GM21381 (cell line): ENCODE measurements around the gene TIMM10.
A peak's percentile ranks its signal among the peaks of the same experiment; 100 is the strongest.

ENCODE experiments used
- ATAC-seq: cut with Tn5 transposase; IDR thresholded peaks from one replicate; pipeline ENCODE4 v1.9.1; 2021; ENCODE audit warnings: mild to moderate bottlenecking, moderate library complexity; ENCODE audit not compliant: unreplicated experiment

Gene TIMM10

DNA sequence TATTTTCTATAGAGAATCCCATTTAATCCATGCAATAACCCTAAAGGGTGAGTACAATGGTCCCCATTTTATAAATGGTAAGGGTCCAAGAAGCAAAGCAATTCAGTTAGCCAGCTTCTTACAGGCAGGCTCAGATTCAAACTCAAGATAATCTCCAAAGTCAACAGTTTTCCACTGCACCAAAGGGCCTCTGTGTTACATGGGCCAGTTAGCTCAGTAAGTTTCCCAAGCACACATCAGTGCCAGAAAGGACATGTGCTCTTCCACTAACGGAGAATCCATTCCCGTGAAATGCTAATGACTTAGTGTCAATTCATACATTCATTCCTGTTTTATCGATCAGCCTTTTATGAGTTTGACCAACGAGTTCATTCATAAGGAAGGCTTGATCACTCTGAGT lies 26.0 kb downstream of the TIMM10 start:
- no peak for ATAC-seq

DNA sequence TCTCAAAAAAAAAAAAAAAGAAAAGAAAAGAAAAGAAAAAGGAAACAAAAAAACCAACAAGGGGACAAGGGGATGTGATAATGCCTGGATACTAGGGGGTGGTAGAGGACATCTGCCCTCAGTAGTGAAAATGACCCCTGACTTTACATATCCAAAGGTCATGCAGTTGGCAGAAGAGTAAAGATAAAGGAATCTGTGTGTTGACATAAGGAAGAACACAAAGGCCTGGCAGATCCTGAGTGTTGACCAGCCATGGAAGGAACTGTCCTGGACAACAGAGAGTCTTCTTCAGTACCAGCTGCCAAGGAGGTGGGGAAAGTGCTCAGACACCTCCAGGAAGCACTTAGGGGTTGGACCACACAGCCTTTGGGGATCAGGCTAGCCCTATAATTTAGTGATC lies 27.7 kb downstream of the TIMM10 start:
- no peak for ATAC-seq

DNA sequence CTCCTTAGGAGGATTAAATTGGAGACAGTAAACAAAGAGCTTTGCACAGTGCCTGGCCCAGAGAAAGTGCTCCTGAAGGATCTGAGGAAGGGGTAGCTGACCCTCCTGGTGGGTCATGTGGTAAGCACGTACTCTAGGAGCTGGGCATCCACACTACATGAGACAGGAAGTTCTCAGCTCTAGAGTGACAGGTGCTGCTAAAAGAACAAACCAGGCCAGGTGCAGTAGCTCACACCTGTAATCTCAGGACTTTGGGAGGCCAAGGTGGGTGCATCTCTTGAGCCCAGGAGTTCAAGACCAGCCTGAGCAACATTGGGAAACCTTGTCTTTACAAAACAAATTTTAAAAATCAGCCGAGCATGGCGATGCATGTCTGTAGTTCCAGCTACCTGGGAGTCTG lies 28.2 kb downstream of the TIMM10 start:
- no peak for ATAC-seq

DNA sequence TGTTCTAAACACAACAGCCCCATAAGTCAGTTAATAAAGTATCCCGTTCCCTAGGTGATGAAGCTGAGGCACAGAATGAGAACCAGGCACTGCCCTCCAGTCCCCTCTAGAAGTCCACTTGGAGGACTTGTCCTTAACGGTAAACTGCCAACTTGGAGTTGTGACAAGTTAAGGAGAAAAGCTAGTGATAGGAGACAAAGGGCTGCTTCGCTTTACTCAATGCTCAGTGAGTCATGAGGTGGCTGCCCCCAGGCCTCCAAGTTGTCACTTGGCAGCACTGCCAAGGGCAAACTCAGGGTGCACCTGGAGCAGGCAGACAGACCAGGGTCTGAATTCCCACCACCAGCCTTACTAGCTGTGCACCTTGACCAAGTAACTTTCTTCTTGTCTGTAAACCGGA lies 28.6 kb downstream of the TIMM10 start:
- no peak for ATAC-seq

DNA sequence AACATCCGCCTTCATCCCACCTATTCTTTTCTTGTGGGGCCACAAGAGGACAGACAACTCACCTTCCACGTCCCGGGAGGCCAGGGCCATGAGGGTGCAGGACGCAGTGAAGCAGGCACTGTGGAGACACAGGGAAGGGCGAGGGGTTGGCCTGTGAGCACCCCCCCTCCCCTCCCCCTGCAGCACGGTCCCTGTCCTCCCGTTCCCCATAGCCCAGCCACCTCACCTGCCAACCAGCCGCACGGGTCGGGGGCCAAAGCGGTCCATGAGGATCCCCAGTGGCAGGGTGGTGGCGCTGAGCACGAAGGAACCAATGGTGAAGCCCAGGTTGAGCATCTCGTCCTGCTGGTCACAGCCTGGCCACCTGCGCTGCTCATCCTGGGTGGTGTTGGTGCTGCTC lies 29.6 kb downstream of the TIMM10 start:
- ATAC-seq, result no peak

DNA sequence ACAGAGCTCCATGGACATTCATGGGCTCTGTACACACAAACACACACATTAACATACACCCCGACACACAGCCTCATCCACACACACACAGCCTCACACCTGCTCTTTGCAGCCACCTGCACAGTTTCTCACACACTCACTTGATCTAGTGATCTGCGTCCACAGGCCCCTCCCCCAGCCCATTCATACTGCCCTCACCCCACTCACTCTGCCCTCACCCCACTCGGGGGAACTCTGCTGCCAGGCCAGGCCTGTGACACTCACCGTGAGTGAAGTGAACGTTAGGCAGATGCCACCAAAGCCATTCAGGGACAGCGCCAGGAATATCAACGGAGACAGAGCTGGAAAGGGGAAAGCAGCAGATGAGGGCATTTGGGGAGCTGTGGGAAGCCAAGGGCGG lies 30.0 kb downstream of the TIMM10 start:
- ATAC-seq, result no peak

DNA sequence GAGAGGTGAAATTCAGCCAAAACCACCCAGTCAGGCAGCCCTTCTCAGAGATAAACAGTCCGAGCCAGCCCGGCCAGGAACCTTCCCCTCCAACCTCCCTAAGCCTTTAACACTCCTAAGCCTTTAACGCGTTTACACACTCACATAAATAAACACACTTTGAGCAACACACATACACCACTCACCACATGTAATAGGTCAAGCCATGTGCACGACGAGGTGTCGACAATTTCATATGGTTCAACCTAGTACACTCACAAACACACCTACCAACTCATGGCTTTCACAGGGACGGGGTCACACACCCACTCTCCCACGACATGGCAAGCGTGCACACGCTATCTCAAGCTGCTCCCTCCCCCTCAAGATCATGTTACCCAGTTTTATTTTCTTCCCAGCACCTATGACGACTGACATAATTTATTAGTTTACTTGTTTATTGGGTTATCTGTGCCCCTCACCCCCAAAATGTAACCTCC lies 30.5 kb downstream of the TIMM10 start:
- ATAC-seq, result no peak

DNA sequence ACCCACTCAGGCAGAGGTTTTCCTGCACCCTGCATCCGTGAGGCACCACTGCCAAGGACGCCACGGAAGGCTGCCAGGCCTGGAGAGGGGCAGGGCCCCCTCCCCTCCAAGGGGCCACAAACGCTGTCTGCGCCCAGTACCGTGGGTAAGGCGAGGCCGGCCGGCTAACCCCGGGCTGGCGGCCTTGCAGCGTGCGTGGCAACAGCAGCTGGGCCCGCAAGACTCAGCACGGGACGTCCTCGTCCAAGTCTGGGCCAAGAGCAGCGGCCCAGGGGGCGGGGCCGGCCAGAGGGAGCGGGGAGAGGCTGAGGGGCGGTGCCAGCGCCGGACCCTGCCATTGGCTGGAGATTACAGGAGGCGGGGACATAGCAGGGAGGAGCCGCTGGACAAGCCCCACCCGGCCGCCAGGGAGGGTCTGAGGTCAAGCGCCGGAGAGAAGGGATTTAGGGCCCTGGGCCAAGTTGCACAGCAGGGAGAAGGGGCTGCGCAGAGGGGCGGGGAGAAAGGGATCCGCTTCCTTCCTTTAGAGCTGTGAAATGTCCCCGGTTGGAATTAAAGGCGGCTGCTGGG lies 31.1 kb downstream of the TIMM10 start:
- ATAC-seq, result peak; percentile 96

DNA sequence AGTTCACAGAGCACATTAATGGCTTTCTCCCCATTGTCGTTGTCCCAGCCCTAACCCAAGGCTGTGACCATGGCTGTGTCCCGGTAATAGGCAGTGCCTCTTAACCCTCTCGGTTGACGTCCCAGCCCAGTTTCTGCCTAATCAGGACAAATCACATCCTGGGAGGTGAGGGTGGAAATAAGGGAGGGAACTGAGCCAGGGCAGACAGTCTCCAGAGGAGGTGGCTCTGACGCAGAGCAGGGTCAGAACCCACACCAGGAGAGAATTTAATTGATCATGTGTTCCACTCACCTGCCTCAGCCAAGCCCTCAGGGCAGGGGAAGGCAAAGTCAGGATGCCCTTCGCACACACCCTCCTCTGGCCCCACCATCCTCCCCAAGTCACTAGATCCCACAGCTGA lies 32.0 kb downstream of the TIMM10 start:
- ATAC-seq, result no peak

DNA sequence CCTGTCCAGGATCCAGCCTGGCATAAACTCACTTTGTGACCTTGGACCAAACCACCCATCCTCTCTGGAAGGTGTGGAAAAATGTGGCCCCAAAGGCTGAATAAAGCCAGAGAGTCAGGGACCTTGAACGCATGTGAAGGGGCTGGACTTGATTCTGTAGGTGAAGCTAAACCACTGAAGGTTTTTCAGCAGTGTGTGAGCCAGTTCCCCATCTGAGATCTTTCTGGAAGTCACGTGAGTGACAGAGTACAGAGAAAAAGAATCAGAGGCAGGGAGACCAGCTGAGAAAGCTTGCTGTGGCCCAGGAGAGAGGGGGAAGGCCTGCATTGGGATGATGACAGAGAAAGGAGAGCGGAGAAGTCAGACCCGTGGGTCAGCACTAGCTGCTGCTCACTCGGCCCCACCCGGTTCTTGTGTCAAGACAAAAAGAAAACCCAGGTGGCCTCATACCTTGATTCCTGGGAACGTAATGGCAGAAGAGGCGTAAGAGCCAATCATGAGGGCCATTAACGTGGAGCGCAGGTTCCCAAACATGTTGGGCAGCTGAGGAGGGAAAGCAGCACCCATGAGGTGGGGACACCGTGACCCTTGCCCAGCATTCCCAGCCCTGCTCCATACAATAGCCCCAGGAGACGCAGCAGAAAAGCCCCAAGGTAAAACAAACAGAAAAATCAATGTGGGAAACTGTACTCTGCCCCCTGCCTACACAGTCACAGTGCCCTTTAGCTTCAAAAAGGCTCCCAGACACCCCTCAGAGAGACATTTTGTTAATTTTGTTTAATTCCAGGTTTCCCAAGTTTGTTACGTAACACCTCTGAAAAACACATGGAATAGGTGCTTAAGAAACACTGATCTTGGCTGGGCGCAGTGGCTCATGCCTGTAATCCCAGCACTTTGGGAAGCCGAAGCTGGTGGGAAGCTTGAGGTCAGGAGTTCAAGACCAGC lies 33.0 kb downstream of the TIMM10 start:
- no peak for ATAC-seq

DNA sequence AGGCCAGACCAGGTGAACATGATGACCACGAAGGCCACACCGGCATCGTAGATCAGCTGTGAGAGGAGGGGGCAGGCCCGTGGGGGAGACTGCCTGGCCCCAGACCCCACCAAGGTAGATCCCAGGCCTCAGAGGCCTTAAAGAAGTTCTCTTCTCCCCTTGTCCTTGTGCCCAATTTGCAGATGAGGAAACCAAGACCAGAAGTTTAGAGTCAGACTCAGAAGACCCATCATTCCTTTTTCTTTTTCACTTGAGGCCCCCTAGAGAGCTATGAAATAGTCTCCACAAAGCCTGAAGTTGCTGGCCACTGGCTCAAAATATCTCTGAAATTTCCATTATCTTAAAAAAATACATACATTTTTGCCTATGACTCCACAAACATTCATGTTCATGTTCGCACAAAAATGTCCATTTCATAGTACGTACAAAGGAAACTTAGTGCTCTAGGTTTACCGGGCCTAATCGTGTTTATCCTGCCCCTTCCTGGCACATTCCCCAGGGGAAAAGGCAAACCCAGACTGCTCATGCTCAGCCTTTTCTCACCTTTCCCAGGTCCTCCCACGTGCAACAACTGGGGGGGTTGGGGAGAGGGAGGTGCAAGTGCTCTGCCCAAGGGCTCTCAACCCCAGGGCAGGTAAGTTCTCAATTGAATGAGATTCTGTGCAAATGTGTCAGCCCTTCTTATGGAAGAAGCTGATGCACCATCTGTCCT lies 34.3 kb downstream of the TIMM10 start:
- no peak for ATAC-seq

DNA sequence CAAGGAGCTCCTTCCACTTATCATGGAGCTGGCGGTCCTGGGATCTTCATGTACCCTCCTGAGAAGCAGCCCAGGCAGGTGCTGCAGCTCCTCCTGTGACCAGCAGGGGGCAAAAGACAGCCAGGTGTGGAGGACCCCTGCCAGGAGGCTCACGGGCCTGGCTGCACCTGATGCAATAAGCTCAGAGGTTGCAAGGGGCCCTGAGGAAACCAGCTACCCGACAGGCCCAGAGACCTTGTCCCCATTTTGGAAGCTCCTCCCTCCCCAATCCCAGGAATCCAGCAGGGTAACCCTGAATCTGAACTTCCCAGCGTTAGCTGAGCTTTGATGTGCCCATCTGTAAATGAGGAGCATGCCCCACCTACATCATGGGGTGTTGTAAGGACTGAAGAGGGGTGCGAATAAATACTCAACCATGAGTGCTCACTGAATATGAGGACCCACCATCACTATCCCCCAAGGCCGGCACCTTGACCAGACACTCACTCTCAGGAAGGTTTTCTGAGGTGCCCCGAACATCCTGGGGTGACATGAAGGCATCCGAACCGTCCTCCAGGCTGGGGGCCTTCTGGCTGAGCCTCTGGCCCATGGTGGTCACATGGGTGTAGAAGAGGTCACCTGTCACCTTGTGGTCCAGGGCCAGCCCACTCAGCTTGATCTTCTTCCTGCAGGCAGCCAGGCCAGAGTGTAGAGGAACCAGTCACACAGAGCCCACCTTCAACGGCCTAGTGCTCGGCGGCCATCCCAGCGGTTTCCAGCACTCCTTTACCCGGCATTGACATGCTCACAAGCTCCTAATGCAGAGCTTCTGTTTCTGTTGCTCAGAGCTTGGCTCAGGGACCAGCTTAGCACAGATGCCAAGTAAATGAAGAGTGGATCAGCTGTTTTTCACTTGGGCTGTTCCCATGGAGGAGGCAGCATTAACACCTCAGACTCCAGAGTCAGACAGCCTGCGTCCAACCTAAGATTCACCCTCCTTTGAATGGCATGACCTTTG lies 36.7 kb downstream of the TIMM10 start:
- peak; percentile 69 for ATAC-seq

DNA sequence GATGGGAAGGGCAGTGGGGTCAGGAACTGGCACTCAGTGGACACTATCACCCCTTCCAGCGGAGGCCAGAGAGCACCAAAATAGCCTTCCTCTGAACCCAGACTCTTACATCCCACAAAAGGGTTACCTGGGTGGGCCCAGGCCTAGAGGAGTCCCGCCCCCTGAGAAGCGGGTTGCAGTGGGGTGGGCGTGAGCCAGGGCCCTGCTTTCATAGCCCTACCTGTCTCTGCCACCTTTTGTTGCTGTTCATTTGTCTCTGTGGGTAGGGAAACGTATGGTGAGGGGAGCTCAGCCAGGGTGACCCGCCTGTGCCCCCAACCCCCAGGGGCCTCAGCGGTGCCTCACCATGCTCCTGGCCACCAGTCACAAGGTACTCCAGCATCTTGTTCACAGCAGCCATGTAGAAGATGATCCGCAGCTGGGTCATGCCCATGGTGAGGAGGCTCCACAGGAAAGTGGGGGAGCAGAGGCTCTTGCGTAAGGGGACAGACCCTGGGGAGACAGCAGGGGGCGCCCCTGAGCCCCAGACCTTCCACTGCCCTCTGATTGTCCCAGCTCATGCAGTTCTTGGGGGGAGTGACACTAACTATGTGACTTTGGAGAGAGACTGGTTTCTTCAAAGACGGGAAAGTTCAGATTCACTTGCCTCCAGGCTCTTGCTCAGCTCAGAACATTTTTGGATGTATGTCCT lies 39.0 kb downstream of the TIMM10 start:
- ATAC-seq, result no peak

DNA sequence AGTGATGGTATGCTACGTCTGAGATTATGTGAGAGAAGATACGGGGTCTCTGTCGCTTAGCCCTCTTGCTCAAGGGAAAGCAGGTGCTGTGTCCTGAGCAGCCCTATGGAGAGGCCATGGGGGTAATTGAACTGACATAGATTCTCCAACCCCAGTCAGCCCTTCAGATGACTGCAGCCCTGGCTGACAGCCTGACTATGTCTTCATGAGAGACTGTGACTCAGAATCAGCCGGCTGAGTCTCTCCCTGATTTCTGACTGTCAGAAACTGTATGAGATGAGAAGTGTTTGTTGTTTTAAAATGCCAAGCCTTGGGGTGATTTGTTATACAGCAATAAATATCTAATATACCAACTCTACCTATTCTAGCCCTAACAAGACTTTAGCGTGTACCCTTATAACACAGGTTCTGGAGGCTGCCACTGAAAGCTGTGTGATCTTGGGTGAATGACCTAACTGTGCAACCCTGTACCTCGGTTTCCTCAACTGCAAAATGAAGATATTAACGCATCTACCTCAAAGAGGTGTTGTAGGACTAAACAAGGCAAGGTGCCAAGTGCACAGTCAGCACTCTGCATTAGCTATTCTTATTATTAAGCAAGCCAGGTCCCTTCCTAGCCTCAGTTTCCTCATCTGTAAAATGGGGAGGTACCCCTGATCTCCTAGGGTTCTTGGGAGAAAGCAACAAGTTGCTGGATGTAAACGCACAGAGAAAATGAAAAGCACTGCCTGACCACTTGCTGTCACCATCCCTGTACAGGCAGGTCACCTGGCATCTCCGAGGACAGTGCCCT lies 39.9 kb downstream of the TIMM10 start:
- no peak for ATAC-seq

DNA sequence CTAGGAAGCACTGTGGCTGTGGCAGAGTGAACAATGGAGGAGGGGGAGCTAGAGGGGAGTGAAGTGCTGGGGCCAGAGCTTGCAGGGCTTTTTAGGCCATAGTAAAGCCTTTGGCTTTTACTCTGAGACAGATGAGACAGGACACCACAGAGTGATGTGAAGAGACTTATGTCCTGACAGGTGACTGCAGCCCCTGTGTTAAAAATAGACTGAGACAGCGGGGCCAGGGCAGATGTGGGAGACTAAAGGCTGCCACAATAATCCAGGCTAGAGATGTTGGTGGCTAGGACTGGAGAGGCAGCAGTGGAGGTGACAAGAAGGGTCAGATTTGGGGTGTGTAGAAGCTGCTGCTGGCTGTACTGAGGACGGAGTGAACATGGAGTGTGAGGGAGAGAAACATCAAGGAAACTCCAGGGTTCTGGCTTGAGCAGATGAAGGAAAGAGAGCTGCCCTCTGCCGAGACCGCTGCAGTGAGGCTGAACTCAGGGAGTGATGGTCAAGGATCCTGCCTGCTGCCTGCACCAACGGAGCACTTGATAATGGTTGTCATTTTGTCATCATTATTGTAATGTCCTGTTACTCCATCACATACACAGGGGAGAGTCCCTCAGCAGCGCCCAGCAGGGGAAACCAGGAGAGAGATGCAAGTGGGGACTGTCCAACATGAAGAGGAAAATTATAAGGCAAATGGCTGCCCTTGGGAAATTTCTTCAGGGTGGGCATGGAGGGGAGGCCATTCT lies 42.5 kb downstream of the TIMM10 start:
- no peak for ATAC-seq

DNA sequence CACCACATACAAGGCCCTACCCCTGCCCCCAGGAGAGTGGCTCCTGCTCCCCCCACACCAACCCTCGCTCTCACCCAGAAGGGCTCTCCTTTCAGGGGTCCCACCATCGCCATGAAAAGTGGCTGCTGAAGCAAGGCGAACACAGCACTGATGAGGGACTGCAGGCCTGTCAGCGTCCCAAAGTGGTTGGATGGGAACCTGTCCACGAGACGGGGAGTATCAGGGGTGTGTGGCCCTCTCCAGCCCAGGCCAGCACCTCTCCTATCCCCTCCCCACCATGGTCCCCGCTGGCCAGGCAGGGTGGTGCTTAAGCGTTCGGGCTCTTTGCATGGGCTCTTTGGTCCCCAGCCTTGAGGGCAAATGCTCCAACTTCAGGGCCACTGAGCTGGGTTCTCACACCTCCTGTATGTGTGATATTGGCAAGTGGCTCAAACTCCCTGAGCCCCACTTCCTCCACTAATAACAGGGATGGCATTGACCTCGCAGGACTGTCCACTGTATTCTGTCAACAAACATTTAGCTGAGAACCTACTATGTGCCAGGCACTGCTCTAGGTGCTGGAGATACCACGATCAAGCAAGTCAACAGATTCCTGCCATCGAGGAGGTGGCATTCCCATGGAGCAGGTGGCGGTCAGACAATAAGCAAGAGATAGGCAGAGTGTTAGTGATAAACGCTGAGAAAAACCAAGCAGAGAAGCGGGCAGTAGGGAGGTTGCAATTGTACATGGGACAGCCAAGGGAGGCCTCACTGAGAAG lies 43.4 kb downstream of the TIMM10 start:
- ATAC-seq, result no peak

DNA sequence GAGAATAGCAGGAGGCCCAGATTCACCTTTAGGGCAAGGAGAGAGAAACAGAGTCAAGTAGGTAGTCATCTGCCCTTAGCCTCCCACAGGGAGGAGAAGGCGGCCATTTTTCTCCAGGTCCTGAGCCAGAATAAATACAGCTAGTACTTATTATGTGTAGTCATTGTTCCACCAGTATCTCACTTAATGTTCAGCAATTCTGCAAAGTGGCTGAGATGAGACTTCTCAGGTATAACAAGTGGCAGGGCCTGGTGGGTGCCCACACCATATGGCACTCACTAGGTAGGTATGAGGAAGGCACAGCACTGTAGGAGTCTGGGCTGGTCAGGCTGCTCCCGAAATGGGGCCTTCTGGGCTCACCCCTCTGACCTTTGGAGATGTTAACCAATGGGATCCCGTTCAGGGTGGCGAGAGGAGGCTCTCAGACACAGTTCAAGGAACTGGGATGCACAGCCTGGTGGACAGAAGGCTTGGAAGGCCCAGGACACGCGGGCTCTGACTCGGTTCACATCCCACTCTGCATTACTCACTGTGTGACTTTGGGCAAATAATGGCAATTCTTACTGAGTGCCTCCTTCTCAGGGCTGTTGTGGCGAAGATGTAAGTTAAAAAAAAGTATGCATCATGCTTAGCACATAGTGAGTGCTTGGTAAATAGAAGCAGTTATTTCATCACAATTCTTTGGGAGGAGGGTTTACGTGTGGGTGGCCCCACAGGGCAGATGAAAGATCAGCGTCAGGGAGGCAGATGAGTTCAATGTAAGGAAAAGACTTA lies 45.1 kb downstream of the TIMM10 start:
- no peak for ATAC-seq
